ENCODE results near the gene PRRG4. TPM values are rescaled to one million over a fixed set of nuclear protein-coding genes. Genes with fewer than 3 reads are reported as not detected.

Gene PRRG4
- total RNA-seq, 2 donors from 2014 or later = 1.4 to 2.7 TPM

GRCh38 chr11:32792111-32792947 lies 37.4 kb upstream of the PRRG4 start:
- no peaks in the 10 kb centered on the region for H3K4me1 ChIP-seq
- no peak overlapping the region for H3K27ac ChIP-seq
- no peaks in the 10 kb centered on the region for H3K9me3 ChIP-seq
- no peak overlapping the region for H3K4me3 ChIP-seq
- DNase-seq (ENCODE audit: low spot score) = no peak
- no peaks in the 10 kb centered on the region for H3K27me3 ChIP-seq
- no peak for TF ChIP-seq CTCF (IDR thresholded peaks at IDR 0.05)
- no peaks in the 10 kb centered on the region for H3K36me3 ChIP-seq

- H3K4me3 ChIP-seq = no peak overlapping the region
- H3K27ac ChIP-seq = no peak overlapping the region
- no peaks in the 10 kb centered on the region for H3K27me3 ChIP-seq
- no peaks in the 10 kb centered on the region for H3K36me3 ChIP-seq
- peak; percentile 72 for DNase-seq (ENCODE audit: low spot score)
- H3K4me1 ChIP-seq = no peaks in the 10 kb centered on the region
- H3K9me3 ChIP-seq = no peaks in the 10 kb centered on the region
- TF ChIP-seq CTCF (IDR thresholded peaks at IDR 0.05) = peak; percentile 52 to 78
Observed at GRCh38 chr11:32792948-32793475, 36.7 kb upstream of the PRRG4 start.

- no peaks in the 10 kb centered on the region for H3K4me1 ChIP-seq
- H3K27me3 ChIP-seq = no peaks in the 10 kb centered on the region
- H3K4me3 ChIP-seq = no peak within 1 kb of the TSS
- H3K27ac ChIP-seq = no peak within 1 kb of the TSS
- H3K9me3 ChIP-seq = no peaks in the 10 kb centered on the region
- TF ChIP-seq CTCF (IDR thresholded peaks at IDR 0.05) = no peak
- no peak for DNase-seq (ENCODE audit: low spot score)
- no peaks in the 10 kb centered on the region for H3K36me3 ChIP-seq
Observed at GRCh38 chr11:32794439-32794838, 35.3 kb upstream of the PRRG4 start, which contains the start of gene CCDC73. Gene CCDC73, minus strand, starts transcription at chr11:32794662. Its CDS starts 34,419 bp downstream, at chr11:32760243.

- Histone ChIP-seq H3K9me3 (no peaks in the 10 kb centered on the region), H3K4me3 (no peak overlapping the region), H3K4me1 (no peaks in the 10 kb centered on the region), H3K27me3 (no peaks in the 10 kb centered on the region), H3K27ac (no peak overlapping the region), H3K36me3 (no peaks in the 10 kb centered on the region)
- TF ChIP-seq CTCF (IDR thresholded peaks at IDR 0.05) = no peak
- DNase-seq (ENCODE audit: low spot score) = no peak
Observed at GRCh38 chr11:32796425-32796824, 33.3 kb upstream of the PRRG4 start.

- H3K9me3 ChIP-seq = no peaks in the 10 kb centered on the region
- peak; percentile 43 to 71 for TF ChIP-seq CTCF (IDR thresholded peaks at IDR 0.05)
- H3K4me1 ChIP-seq = no peaks in the 10 kb centered on the region
- no peaks in the 10 kb centered on the region for H3K27me3 ChIP-seq
- no peak overlapping the region for H3K4me3 ChIP-seq
- H3K27ac ChIP-seq = no peak overlapping the region
- DNase-seq (ENCODE audit: low spot score) = peak; percentile 86
- no peaks in the 10 kb centered on the region for H3K36me3 ChIP-seq
Observed at GRCh38 chr11:32809313-32809712, 20.4 kb upstream of the PRRG4 start.
